ENCODE results near the gene IGF1R. TPM values are rescaled to one million over a fixed set of nuclear protein-coding genes. Genes with fewer than 3 reads are reported as not detected.
A peak's percentile ranks its signal among the peaks of the same experiment; 100 is the strongest.

Gene IGF1R
- polyA plus RNA-seq, 1 experiment = 36.2 TPM

DNA sequence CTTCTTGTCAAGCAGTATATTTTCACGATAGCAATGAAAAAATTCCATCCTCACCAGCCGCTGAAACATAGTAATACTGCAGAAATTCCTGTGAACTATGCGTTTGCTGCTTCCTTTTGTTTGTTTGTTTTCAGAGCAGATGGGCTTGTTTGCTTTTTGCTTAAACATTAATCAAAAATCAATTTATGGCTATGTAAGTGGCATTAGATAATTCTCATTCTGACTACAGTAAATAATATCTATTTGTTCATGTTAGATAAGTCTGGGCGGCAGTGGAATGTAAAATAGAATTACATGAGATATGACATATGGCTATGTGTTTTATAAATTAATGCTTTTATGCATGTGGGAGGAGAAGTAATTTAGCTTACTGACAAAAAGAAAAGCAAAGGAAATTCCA is 195.5 kb downstream of the IGF1R start:
- Histone ChIP-seq H3K4me3 (ENCODE audit: low read depth, low read length) (no peak overlapping the region), H3K27me3 (ENCODE audit: control insufficient read depth, insufficient read depth, low read length) (no peaks in the 10 kb centered on the region), H3K36me3 (ENCODE audit: control insufficient read depth, insufficient read depth, low read length) (no peaks in the 10 kb centered on the region)
- POLR2A ChIA-PET = no interaction called here
- CTCF ChIA-PET = interaction anchor here (1.2 to 1.3 kb wide), 2 partner anchors 65 to 184 kb away, joined by 3 to 4 read pairs; no protein-coding TSS in a partner anchor
- DNase-seq (ENCODE audit: low read depth) = no peak
- TF ChIP-seq, protein P1, sequence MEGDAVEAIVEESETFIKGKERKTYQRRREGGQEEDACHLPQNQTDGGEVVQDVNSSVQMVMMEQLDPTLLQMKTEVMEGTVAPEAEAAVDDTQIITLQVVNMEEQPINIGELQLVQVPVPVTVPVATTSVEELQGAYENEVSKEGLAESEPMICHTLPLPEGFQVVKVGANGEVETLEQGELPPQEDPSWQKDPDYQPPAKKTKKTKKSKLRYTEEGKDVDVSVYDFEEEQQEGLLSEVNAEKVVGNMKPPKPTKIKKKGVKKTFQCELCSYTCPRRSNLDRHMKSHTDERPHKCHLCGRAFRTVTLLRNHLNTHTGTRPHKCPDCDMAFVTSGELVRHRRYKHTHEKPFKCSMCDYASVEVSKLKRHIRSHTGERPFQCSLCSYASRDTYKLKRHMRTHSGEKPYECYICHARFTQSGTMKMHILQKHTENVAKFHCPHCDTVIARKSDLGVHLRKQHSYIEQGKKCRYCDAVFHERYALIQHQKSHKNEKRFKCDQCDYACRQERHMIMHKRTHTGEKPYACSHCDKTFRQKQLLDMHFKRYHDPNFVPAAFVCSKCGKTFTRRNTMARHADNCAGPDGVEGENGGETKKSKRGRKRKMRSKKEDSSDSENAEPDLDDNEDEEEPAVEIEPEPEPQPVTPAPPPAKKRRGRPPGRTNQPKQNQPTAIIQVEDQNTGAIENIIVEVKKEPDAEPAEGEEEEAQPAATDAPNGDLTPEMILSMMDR (IDR thresholded peaks at IDR 0.05; ENCODE audit: insufficient read depth, low read depth, low read length) = no peak

DNA sequence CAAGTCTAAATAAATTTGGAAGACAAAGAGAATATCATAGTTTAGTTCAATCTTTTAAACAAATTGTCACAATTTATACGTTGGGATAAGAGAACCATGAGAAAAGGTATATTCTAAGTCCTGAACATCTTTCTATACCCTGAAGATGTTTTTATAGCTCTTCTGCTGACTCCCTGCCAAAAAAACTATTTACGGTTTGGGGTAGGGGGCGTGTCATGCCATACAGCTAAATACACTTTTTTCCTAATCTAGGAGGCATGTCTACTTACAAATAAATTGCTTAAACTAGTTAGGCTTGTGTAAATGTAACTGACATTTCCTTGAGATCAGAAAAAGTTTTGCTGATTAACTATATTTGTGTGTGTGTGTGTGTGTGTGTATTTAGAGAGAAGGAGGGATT is 195.9 kb downstream of the IGF1R start:
- ChIA-PET POLR2A (no interaction called here), CTCF (interaction anchor here (1.2 to 1.3 kb wide), 2 partner anchors 66 to 185 kb away, joined by 3 to 4 read pairs; no protein-coding TSS in a partner anchor)

DNA sequence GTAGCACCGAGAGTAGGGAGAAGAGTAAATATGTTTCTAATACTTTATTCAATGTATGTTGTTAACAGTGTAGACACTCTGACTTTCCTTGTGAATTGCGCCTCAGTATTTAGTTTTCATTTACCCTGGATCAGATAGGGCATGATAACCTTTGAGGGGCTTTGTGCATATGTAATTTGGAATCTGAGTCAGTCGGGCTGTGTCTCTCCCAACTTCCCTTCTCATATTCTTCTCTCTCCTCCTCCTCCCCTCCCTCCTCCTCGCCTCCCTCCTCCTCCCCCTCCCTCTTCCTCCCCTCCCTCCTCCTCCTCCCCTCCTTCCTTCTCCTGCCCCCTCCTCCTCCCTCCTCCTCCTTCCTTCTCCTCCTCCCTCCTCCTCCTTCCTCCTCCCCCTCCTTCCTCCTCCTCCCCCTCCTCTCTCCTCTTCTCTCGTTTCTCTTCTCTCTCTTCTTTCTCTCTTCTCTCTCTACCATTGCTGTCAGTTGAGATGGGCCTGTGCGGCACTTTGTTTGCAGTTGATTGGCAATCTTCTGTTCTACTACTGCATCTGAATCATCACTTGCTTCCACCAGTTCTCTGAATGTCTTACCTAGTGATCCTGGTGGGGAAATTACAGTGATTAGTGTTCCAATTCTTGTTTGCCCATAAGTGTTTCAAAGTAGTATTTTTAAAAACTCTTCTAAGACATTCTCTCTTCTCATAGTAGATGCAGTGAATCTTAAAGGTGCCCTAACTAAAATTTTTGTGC is 197.0 kb downstream of the IGF1R start:
- TF ChIP-seq, protein P1 (IDR thresholded peaks at IDR 0.05; ENCODE audit: insufficient read depth, low read depth, low read length) = no peak
- POLR2A ChIA-PET = no interaction called here
- no peaks in the 10 kb centered on the region for H3K27me3 ChIP-seq (ENCODE audit: control insufficient read depth, insufficient read depth, low read length)
- DNase-seq (ENCODE audit: low read depth) = no peak
- no peak overlapping the region for H3K4me3 ChIP-seq (ENCODE audit: low read depth, low read length)
- CTCF ChIA-PET = interaction anchor here (0.6 to 2.4 kb wide), 3 partner anchors 20 to 333 kb away, joined by 3 to 10 read pairs (median 3); no protein-coding TSS in a partner anchor
- no peaks in the 10 kb centered on the region for H3K36me3 ChIP-seq (ENCODE audit: control insufficient read depth, insufficient read depth, low read length)

More for the DNA sequence above, 195.9 kb downstream of the IGF1R start:
- Histone ChIP-seq H3K27me3 (ENCODE audit: control insufficient read depth, insufficient read depth, low read length) (no peaks in the 10 kb centered on the region), H3K4me3 (ENCODE audit: low read depth, low read length) (no peak overlapping the region), H3K36me3 (ENCODE audit: control insufficient read depth, insufficient read depth, low read length) (no peaks in the 10 kb centered on the region)
- TF ChIP-seq, protein P1 (IDR thresholded peaks at IDR 0.05; ENCODE audit: insufficient read depth, low read depth, low read length) = no peak
- DNase-seq (ENCODE audit: low read depth) = no peak

DNA sequence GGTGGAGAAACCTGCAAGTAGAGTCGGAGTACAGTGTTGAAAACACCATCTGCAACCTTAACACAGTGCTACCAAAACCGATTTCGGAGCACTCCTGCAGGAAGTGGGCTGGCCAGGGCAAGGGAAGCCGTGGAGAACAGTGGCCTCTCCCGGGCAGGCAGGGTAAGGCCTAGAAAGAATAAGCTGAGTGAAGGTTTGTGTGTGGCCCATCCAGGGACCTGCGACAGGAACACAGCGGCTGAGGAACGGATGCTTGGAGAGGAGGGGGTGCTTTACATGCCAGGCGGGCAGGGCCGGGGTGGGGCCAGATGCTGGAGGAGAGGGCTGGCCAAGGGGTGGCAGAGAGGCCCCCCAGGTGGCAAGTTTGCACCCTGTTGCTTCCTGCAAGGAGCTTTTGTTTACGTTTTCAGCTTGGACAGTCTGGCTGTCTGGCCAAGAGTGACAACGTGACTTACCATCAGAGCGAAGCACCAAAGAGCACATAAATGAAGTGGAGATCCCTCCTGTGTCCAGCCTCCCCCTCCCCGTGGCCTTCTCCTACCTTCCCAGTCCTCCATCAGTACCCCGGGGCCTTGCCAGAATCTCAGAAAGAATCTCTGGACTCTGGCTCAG is 202.7 kb downstream of the IGF1R start:
- Histone ChIP-seq H3K36me3 (ENCODE audit: control insufficient read depth, insufficient read depth, low read length) (no peaks in the 10 kb centered on the region), H3K27me3 (ENCODE audit: control insufficient read depth, insufficient read depth, low read length) (no peaks in the 10 kb centered on the region), H3K4me3 (ENCODE audit: low read depth, low read length) (no peak overlapping the region; the same call in 1 of the 2 replicates)
- DNase-seq (ENCODE audit: low read depth) = no peak
- CTCF ChIA-PET = interaction anchor here (0.7 to 2.6 kb wide), 13 partner anchors 10 to 350 kb away, joined by 3 to 12 read pairs (median 3); no protein-coding TSS in a partner anchor
- POLR2A ChIA-PET = interaction anchor here (0.6 kb wide), 1 partner anchor 283 kb away, joined by 5 read pairs; no protein-coding TSS in a partner anchor
- TF ChIP-seq, protein P1 (IDR thresholded peaks at IDR 0.05; ENCODE audit: insufficient read depth, low read depth, low read length) = peak; percentile 86

DNA sequence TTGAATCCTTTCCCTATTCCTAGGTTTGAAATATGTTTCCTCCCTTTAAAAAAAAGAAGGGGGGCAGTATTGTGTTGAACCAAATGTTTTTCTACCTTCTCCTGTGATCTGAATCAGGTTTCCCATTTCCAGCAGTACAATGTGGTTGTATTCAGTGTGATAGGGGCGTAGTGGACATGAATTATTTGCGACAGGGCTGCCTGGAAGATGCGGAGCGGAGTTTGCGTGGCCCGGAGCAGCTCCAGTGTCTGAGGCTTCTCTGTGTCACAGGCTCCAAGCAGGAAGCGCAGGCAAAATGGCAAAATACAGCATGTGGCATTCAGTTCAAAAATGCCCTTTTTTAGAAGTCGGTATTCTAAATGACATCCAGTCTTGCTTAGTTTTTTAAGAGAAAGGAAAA is 204.8 kb downstream of the IGF1R start:
- no peaks in the 10 kb centered on the region for H3K36me3 ChIP-seq (ENCODE audit: control insufficient read depth, insufficient read depth, low read length)
- H3K4me3 ChIP-seq (ENCODE audit: low read depth, low read length) = peak overlapping the region; percentile 55
- H3K27me3 ChIP-seq (ENCODE audit: control insufficient read depth, insufficient read depth, low read length) = no peaks in the 10 kb centered on the region
- ChIA-PET POLR2A (no interaction called here), CTCF (interaction anchor here (0.9 kb wide), 1 partner anchor 29 kb away, joined by 3 read pairs; no protein-coding TSS in a partner anchor)
- TF ChIP-seq, protein P1 (IDR thresholded peaks at IDR 0.05; ENCODE audit: insufficient read depth, low read depth, low read length) = no peak
- peak; percentile 70 for DNase-seq (ENCODE audit: low read depth)
